ENCODE results near the gene ASAP2. TPM values are rescaled to one million over a fixed set of nuclear protein-coding genes. Genes with fewer than 3 reads are reported as not detected.

Gene ASAP2
- total RNA-seq, 1 donor from 2014 or later, result 45.6 TPM

DNA sequence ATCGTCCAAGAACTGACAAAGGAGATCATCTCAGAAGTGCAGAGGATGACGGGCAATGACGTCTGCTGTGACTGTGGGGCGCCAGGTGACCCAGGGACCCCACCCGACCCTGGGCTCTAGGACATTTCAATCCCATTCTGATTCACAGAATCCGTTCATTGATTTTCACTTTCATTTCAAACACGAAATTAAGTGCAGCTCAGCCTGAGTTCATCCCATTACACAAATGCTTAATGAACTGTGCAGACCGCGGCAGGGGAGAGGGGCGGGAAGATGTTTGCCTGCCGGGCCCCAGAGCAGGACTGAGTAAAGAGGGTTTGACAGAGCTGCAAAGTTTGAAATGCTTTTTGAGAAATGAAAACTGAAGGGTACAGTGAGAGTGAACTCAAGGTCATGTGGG lies 149.6 kb downstream of the ASAP2 start:
- peaks cover 33% of the 10 kb centered on the region for H3K36me3 Mint-ChIP-seq
- no peak for DNase-seq (ENCODE audit: extremely low spot score, unreplicated experiment)
- H3K27me3 Mint-ChIP-seq, result no peaks in the 10 kb centered on the region
- H3K9me3 Mint-ChIP-seq, result no peaks in the 10 kb centered on the region
- H3K27ac Mint-ChIP-seq, result peak overlapping the region; percentile 7
- H3K4me3 Mint-ChIP-seq, result peak overlapping the region; percentile 3
- H3K4me1 Mint-ChIP-seq (ENCODE audit: unreplicated experiment), result peaks cover 6% of the 10 kb centered on the region
- TF ChIP-seq, protein P1, sequence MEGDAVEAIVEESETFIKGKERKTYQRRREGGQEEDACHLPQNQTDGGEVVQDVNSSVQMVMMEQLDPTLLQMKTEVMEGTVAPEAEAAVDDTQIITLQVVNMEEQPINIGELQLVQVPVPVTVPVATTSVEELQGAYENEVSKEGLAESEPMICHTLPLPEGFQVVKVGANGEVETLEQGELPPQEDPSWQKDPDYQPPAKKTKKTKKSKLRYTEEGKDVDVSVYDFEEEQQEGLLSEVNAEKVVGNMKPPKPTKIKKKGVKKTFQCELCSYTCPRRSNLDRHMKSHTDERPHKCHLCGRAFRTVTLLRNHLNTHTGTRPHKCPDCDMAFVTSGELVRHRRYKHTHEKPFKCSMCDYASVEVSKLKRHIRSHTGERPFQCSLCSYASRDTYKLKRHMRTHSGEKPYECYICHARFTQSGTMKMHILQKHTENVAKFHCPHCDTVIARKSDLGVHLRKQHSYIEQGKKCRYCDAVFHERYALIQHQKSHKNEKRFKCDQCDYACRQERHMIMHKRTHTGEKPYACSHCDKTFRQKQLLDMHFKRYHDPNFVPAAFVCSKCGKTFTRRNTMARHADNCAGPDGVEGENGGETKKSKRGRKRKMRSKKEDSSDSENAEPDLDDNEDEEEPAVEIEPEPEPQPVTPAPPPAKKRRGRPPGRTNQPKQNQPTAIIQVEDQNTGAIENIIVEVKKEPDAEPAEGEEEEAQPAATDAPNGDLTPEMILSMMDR (conservative IDR thresholded peaks at IDR 0.05), result no peak

DNA sequence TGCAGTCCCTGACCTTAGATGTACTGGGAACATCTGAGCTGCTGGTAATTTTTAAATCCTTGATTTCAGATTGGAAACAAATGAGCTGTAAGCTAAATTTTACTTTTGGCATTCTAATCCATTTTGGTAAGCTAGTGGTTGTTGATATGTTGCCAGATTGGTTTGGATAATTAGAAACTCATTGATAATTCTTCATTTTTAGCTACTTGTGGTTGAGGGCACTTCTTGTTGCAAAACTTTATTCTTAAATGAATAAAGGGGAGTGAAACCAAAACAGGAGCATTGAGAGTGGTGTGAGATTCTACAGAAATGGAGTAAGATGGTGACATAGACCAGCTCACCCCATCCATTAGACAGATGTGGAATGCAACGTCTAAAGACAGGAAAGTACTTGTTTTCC lies 152.2 kb downstream of the ASAP2 start:
- Mint-ChIP-seq H3K4me3 (no peak overlapping the region), H3K27me3 (no peaks in the 10 kb centered on the region), H3K36me3 (peaks cover 34% of the 10 kb centered on the region), H3K27ac (no peak overlapping the region), H3K9me3 (no peaks in the 10 kb centered on the region), H3K4me1 (ENCODE audit: unreplicated experiment) (peaks cover 6% of the 10 kb centered on the region)
- TF ChIP-seq, protein P1 (conservative IDR thresholded peaks at IDR 0.05), result no peak
- DNase-seq (ENCODE audit: extremely low spot score, unreplicated experiment), result no peak

DNA sequence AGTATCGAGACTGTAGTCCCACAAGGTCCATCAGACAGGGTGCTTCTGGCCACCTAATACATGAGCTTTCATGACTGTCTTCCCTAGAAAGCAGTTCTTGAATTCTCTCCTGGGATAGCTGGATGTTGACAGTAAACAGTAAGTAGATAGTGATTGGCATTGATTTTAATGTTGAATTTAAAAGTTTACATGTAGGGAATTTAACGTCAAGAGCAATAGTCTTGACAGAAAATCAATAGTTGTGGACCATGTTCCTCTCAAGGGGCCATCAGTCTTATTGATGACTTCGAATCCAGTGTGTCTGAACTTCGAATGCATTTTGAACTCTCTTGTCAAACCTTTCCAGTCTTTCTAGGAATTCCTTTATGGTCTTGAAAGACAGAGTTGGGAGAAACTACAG lies 152.9 kb downstream of the ASAP2 start:
- H3K4me3 Mint-ChIP-seq, result no peak overlapping the region
- no peak for DNase-seq (ENCODE audit: extremely low spot score, unreplicated experiment)
- H3K9me3 Mint-ChIP-seq, result no peaks in the 10 kb centered on the region
- peaks cover 7% of the 10 kb centered on the region for H3K4me1 Mint-ChIP-seq (ENCODE audit: unreplicated experiment)
- H3K27me3 Mint-ChIP-seq, result no peaks in the 10 kb centered on the region
- TF ChIP-seq, protein P1 (conservative IDR thresholded peaks at IDR 0.05), result no peak
- H3K27ac Mint-ChIP-seq, result no peak overlapping the region
- peaks cover 37% of the 10 kb centered on the region for H3K36me3 Mint-ChIP-seq

- TF ChIP-seq, protein P1 (conservative IDR thresholded peaks at IDR 0.05), result no peak
- Mint-ChIP-seq H3K27ac (no peak overlapping the region), H3K27me3 (no peaks in the 10 kb centered on the region), H3K4me1 (ENCODE audit: unreplicated experiment) (peaks cover 11% of the 10 kb centered on the region), H3K4me3 (no peak overlapping the region), H3K9me3 (no peaks in the 10 kb centered on the region), H3K36me3 (peaks cover 41% of the 10 kb centered on the region)
- DNase-seq (ENCODE audit: extremely low spot score, unreplicated experiment), result no peak
Measured at GRCh38 chr2:9360110-9360509, 153.5 kb downstream of the ASAP2 start.

GRCh38 chr2:9360701-9361100 lies 154.1 kb downstream of the ASAP2 start:
- no peak for DNase-seq (ENCODE audit: extremely low spot score, unreplicated experiment)
- H3K4me1 Mint-ChIP-seq (ENCODE audit: unreplicated experiment), result peaks cover 16% of the 10 kb centered on the region
- no peaks in the 10 kb centered on the region for H3K27me3 Mint-ChIP-seq
- H3K27ac Mint-ChIP-seq, result no peak overlapping the region
- H3K9me3 Mint-ChIP-seq, result no peaks in the 10 kb centered on the region
- H3K4me3 Mint-ChIP-seq, result no peak overlapping the region
- TF ChIP-seq, protein P1 (conservative IDR thresholded peaks at IDR 0.05), result no peak
- H3K36me3 Mint-ChIP-seq, result peaks cover 46% of the 10 kb centered on the region

DNA sequence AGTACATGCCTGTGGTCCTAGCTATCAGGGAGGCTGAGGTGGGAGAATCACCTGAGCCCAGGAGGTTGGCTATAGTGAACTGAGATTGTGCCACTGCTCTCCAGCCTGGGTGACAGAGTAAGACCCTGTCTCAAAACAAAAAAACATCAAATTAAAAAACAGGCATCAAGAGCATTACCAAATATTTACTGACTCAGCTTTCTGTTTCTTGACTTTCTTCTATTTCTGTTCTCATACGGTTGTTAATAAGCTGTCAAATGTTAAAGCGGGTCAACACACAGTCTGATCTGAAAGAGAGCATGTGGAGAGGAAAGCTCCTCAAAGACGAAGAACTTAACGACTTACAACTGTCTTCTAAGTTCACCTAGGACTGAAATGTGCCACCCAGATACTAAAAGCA lies 157.8 kb downstream of the ASAP2 start:
- Mint-ChIP-seq H3K27ac (no peak overlapping the region), H3K4me1 (ENCODE audit: unreplicated experiment) (peaks cover 11% of the 10 kb centered on the region), H3K36me3 (peaks cover 40% of the 10 kb centered on the region), H3K4me3 (no peak overlapping the region), H3K27me3 (no peaks in the 10 kb centered on the region), H3K9me3 (no peaks in the 10 kb centered on the region)
- TF ChIP-seq, protein P1 (conservative IDR thresholded peaks at IDR 0.05), result no peak
- DNase-seq (ENCODE audit: extremely low spot score, unreplicated experiment), result no peak

Measured in type B pancreatic cell (in vitro differentiated cells).